GM23248 (cell line): Measurements from ENCODE around the gene PDCD4. TPM values are rescaled to one million over a fixed set of nuclear protein-coding genes. Genes with fewer than 3 reads are reported as not detected.

Experiments used
- DNase-seq: peaks from one replicate; pipeline ENCODE4 v3.0.0-alpha.2; 2015
- H2AFZ ChIP-seq: fragments of 200-600 bp; sonication (generic); 2 replicates; pipeline ENCODE4 v1.6.1; 2016; ENCODE audit warnings: antibody characterized with exemption
- H3F3A ChIP-seq: fragments of 200-600 bp; sonication (generic); 2 replicates; pipeline ENCODE4 v1.6.1; 2016; ENCODE audit warnings: mild to moderate bottlenecking, antibody characterized with exemption, mixed run types; ENCODE audit not compliant: insufficient read depth
- H3K27ac ChIP-seq: fragments of 200-600 bp; sonication (generic); 2 replicates; pipeline ENCODE4 v1.5.1; 2016; ENCODE audit warnings: mild to moderate bottlenecking
- H3K27me3 ChIP-seq: fragments of 200-600 bp; sonication (generic); replicated peaks from 2 replicates; pipeline ENCODE4 v1.6.1; 2016; ENCODE audit warnings: mild to moderate bottlenecking; ENCODE audit not compliant: insufficient read depth
- H3K36me3 ChIP-seq: fragments of 200-600 bp; sonication (generic); 2 replicates; pipeline ENCODE4 v1.6.1; 2016; ENCODE audit warnings: low read depth, mild to moderate bottlenecking
- H3K4me1 ChIP-seq: fragments of 200-600 bp; sonication (generic); 2 replicates; pipeline ENCODE4 v1.6.1; 2016; ENCODE audit warnings: mild to moderate bottlenecking; ENCODE audit not compliant: insufficient read depth
- H3K4me2 ChIP-seq: fragments of 200-600 bp; sonication (generic); one replicate; pipeline ENCODE4 v1.6.1; 2016; ENCODE audit warnings: mild to moderate bottlenecking; ENCODE audit not compliant: unreplicated experiment
- H3K4me3 ChIP-seq: fragments of 200-600 bp; sonication (generic); 2 replicates; pipeline ENCODE4 v1.5.1; 2016; ENCODE audit warnings: mild to moderate bottlenecking
- H3K79me2 ChIP-seq: fragments of 200-600 bp; sonication (generic); 2 replicates; pipeline ENCODE4 v1.6.1; 2016; ENCODE audit warnings: mild to moderate bottlenecking; ENCODE audit not compliant: insufficient read depth
- H3K9ac ChIP-seq: fragments of 200-600 bp; sonication (generic); 2 replicates; pipeline ENCODE4 v1.6.1; 2016; ENCODE audit warnings: mild to moderate bottlenecking
- H3K9me2 ChIP-seq: fragments of 200-600 bp; sonication (generic); 2 replicates; pipeline ENCODE4 v1.6.1; 2016; ENCODE audit warnings: mixed run types, mild to moderate bottlenecking, moderate library complexity; ENCODE audit not compliant: insufficient read depth
- H3K9me3 ChIP-seq: fragments of 200-600 bp; sonication (generic); one replicate; pipeline ENCODE4 v1.6.1; 2017; ENCODE audit warnings: low read depth
- H4K20me1 ChIP-seq: fragments of 200-600 bp; sonication (generic); 2 replicates; pipeline ENCODE4 v1.6.0; 2016; ENCODE audit not compliant: insufficient read depth
- EZH2 ChIP-seq: fragments of 200-600 bp; sonication (generic); IDR thresholded peaks from 2 replicates; pipeline ENCODE4 v1.6.1; 2018; ENCODE audit warnings: antibody characterized with exemption, mild to moderate bottlenecking; ENCODE audit not compliant: insufficient read depth, poor library complexity, severe bottlenecking
- EZH2phosphoT487 ChIP-seq: fragments of 200-600 bp; sonication (generic); IDR thresholded peaks from 2 replicates; pipeline ENCODE4 v1.6.1; 2018; ENCODE audit warnings: antibody characterized with exemption, moderate library complexity, mild to moderate bottlenecking, low read depth; ENCODE audit not compliant: insufficient read depth
- WGBS, 2 experiments: methylation state at CpG; one replicate each; pipeline ENCODE4 v1.1.6; 2015 to 2017; ENCODE audit warnings: low lambda C conversion rate in 2 of 2, low coverage in 1 of 2; ENCODE audit errors: missing lambda C conversion rate in 2 of 2; 5-methylcytosine and 5-hydroxymethylcytosine counted together
- in situ Hi-C: fragments of 300-500 bp; cut with MboI; formaldehyde crosslinking; loops from 2 replicates; pipeline ENCODE4 v1.15.0; 2020
- polyA plus RNA-seq: library from polyadenylated mRNA; unstranded; fragments of >200 nt; fragmentation: Nextera tagmentation; extraction: Ambion mirVana; gene quantifications from 2 replicates; pipeline ENCODE4 v1.2.1, GENCODE V29; 2016
- total RNA-seq: library from RNA; depleted of rRNA; stranded (reverse); fragments of >200 nt; shearing (Covaris generic); gene quantifications from 2 replicates; pipeline ENCODE4 v1.2.3, GENCODE V29; 2014

The PDCD4 gene
- total and polyA plus RNA-seq, 2 experiments from 2014 or later: 49.9 to 175 TPM

DNA sequence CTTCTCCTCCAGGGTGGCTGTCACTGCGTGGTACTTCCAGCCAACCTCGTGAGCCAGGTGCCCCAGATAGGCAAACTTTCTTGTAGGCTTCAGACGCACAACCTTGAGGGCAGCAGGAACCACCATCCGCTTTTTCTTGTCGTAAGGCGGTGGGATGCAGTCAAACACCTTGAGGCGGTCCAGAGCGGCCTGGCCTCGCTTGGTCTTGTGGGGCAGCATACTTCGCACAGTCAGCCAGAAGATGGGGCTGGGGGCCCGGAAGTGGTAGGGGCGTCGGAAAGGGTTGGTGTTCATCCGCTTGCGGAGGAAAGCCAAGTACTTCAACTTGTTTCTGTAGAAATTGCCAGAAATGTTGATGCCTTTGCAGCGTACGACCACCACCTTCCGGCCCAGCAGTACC lies 65.0 kb downstream of the PDCD4 start:
- Histone ChIP-seq H2AFZ (no peak overlapping the region), H3F3A (0 out of 2 replicates have a peak, but pooled peaks cover 3% of the 10 kb centered on the region), H3K79me2 (peaks cover 100% of the 10 kb centered on the region), H3K27ac (no peak overlapping the region), H3K9me2 (no peaks in the 10 kb centered on the region), H3K4me3 (no peak overlapping the region), H3K36me3 (peaks cover 2% of the 10 kb centered on the region; the same call in 1 of the 2 replicates), H3K27me3 (no peaks in the 10 kb centered on the region), H4K20me1 (peaks cover 28% of the 10 kb centered on the region), H3K9ac (no peak overlapping the region), H3K9me3 (no peaks in the 10 kb centered on the region), H3K4me1 (peaks cover 7% of the 10 kb centered on the region), H3K4me2 (no peak overlapping the region)
- in situ Hi-C loops: no loop called here
- no peak for DNase-seq
- no peak for TF ChIP-seq EZH2phosphoT487
- no peak for TF ChIP-seq EZH2
- WGBS, 2 experiments: 98 to 99% methylated on average over 17 to 18 of the region's 18 CpGs

DNA sequence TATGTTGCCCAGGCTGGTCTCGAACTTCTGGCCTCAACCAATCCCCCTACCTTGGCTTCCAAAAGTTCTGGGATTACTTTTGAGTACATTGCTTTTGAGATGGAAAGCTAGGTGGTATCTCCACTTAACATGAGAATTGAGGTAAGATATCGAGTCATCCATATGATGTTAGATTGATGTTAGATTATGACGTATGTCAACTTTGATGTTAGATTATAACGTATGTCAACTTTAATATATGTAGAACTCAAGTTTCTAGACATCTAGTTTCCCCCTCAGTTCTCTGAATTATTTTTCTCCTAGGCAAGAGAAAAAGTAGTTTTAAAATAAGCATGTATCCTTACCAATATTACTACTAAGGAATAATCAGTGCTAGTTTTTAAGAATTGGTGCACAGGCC lies 67.7 kb downstream of the PDCD4 start:
- peaks cover 22% of the 10 kb centered on the region for H3K36me3 ChIP-seq
- H4K20me1 ChIP-seq: peaks cover 39% of the 10 kb centered on the region
- peaks cover 2% of the 10 kb centered on the region for H3K4me1 ChIP-seq
- no peaks in the 10 kb centered on the region for H3K27me3 ChIP-seq
- no peak overlapping the region for H2AFZ ChIP-seq
- TF ChIP-seq EZH2 (no peak), EZH2phosphoT487 (no peak)
- DNase-seq: no peak
- in situ Hi-C loops: no loop called here
- H3K79me2 ChIP-seq: peaks cover 100% of the 10 kb centered on the region
- WGBS, 2 experiments: 94 to 96% methylated on average over 4 of the region's 4 CpGs
- no peak overlapping the region for H3K27ac ChIP-seq
- H3K4me2 ChIP-seq: no peak overlapping the region
- H3K4me3 ChIP-seq: no peak overlapping the region
- H3K9me3 ChIP-seq: no peaks in the 10 kb centered on the region
- no peak overlapping the region for H3K9ac ChIP-seq
- no peaks in the 10 kb centered on the region for H3K9me2 ChIP-seq
- peaks cover 16% of the 10 kb centered on the region for H3F3A ChIP-seq

DNA sequence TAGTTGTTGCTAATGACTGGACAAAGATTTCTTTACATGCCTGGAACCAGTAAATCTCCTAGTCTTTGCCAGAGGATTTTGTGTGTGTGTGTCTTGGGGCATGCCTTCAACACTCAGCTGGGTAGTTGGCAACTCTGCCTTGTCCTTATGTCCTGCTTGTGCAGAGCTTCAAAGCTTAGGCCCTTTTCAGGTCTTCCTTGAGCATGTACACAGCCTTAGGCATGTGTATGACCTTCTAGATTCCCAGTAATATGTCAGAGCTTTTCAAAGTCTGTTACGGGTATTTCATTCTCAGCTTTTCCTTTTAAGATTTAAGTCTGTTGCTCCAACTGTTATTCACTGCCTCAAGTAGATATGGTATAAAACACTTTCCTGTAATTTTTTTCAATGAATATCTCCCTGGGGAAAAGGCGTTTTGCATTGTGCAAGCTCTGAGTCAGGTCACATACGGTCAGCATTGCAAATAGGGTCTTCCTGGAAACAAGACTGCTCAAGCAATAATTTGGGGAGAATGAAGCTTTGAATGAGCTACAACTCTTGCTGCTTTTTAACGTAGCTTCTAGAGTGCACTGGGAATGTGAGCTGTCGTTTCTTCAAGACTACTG lies 73.2 kb downstream of the PDCD4 start:
- H2AFZ ChIP-seq: no peak overlapping the region
- no peaks in the 10 kb centered on the region for H3K9me2 ChIP-seq
- 47 to 55% methylated on average over 5 of the region's 5 CpGs for WGBS, 2 experiments
- no peaks in the 10 kb centered on the region for H3K9me3 ChIP-seq
- peaks cover 32% of the 10 kb centered on the region for H3K36me3 ChIP-seq
- H3K4me2 ChIP-seq: peak overlapping the region; percentile 23
- H3F3A ChIP-seq: peaks cover 29% of the 10 kb centered on the region
- peak; percentile 71 for DNase-seq
- peaks cover 34% of the 10 kb centered on the region for H3K4me1 ChIP-seq
- H3K27me3 ChIP-seq: no peaks in the 10 kb centered on the region
- H3K4me3 ChIP-seq: no peak overlapping the region
- H3K9ac ChIP-seq: no peak overlapping the region
- in situ Hi-C loops: no loop called here
- H3K79me2 ChIP-seq: peaks cover 100% of the 10 kb centered on the region
- peaks cover 19% of the 10 kb centered on the region; the same call in 1 of the 2 replicates for H4K20me1 ChIP-seq
- peak overlapping the region; percentile 50 for H3K27ac ChIP-seq
- TF ChIP-seq EZH2phosphoT487 (no peak), EZH2 (no peak)

DNA sequence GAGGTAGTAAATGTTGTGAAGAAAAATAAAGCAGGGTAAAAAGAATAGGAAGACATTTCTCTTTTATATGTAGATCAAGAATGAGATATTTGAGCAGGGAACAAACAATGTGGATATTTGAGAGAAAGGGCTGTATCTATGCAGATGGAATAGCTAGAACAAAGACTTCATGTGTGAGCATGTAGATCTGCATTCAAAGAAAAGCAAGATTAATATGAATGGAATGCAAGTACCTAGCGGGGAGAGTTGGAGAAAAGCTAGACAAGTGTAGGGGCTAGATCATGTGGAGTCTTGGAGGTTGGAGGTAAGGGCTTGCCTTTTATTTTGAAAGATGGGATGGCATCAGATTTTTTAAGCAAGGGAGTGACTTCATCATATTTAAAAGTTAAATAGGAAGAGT lies 74.8 kb downstream of the PDCD4 start:
- H3F3A ChIP-seq: peaks cover 29% of the 10 kb centered on the region
- 100% methylated on average over 1 of the region's 1 CpG for WGBS, 2 experiments
- peaks cover 21% of the 10 kb centered on the region; the same call in 1 of the 2 replicates for H4K20me1 ChIP-seq
- no peaks in the 10 kb centered on the region for H3K27me3 ChIP-seq
- H3K36me3 ChIP-seq: peaks cover 36% of the 10 kb centered on the region
- TF ChIP-seq EZH2phosphoT487 (no peak), EZH2 (no peak)
- H3K9me3 ChIP-seq: no peaks in the 10 kb centered on the region
- H3K27ac ChIP-seq: no peak overlapping the region
- H3K9ac ChIP-seq: no peak overlapping the region
- H3K4me2 ChIP-seq: no peak overlapping the region
- no peak overlapping the region for H2AFZ ChIP-seq
- 0 out of 2 replicates have a peak, but pooled peaks cover 2% of the 10 kb centered on the region for H3K9me2 ChIP-seq
- DNase-seq: no peak
- no peak overlapping the region for H3K4me3 ChIP-seq
- H3K79me2 ChIP-seq: peaks cover 100% of the 10 kb centered on the region
- in situ Hi-C loops: no loop called here
- peaks cover 34% of the 10 kb centered on the region for H3K4me1 ChIP-seq
